ENCODE measurements around the gene DNAJC17. TPM values are rescaled to one million over a fixed set of nuclear protein-coding genes. Genes with fewer than 3 reads are reported as not detected.

The DNAJC17 gene
- total RNA-seq, 4 donors from 2014 or later: 23.9 to 61.5 (median 36.3) TPM

GRCh38 chr15:40853241-40853890 is 46.1 kb upstream of the DNAJC17 start:
- Histone ChIP-seq H3K4me3 (no peak overlapping the region), H3K9me3 (no peaks in the 10 kb centered on the region), H3K27ac (no peak overlapping the region), H3K36me3 (no peaks in the 10 kb centered on the region), H3K27me3 (no peaks in the 10 kb centered on the region), H3K4me1 (peaks cover 0 to 6% (median 0%) of the 10 kb centered on the region in 4 donors)
- 88 to 89% methylated on average over 13 to 16 of the region's 16 CpGs for WGBS, 2 donors
- no peak for TF ChIP-seq EP300 (IDR thresholded peaks at IDR 0.05)
- TF ChIP-seq CTCF (IDR thresholded peaks at IDR 0.05): no peak
- DNase-seq (ENCODE audit: low spot score in 2 of 2): no peak

GRCh38 chr15:40852529-40852928 is 45.3 kb upstream of the DNAJC17 start:
- H3K4me3 ChIP-seq: no peak overlapping the region
- H3K9me3 ChIP-seq: no peaks in the 10 kb centered on the region
- H3K27ac ChIP-seq: no peak overlapping the region
- H3K4me1 ChIP-seq: peaks cover 0 to 1% (median 0%) of the 10 kb centered on the region in 4 donors
- WGBS, 2 donors: 82 to 85% methylated on average over 5 of the region's 5 CpGs
- H3K27me3 ChIP-seq: no peaks in the 10 kb centered on the region
- no peaks in the 10 kb centered on the region for H3K36me3 ChIP-seq
- TF ChIP-seq CTCF (IDR thresholded peaks at IDR 0.05) (no peak), EP300 (IDR thresholded peaks at IDR 0.05) (no peak)
- no peak for DNase-seq (ENCODE audit: low spot score in 2 of 2)

GRCh38 chr15:40850576-40851112 is 43.4 kb upstream of the DNAJC17 start:
- Histone ChIP-seq H3K27ac (no peak overlapping the region), H3K27me3 (peaks cover 0 to 6% of the 10 kb centered on the region in 2 donors), H3K4me3 (no peak overlapping the region), H3K4me1 (peaks cover 0 to 6% (median 0%) of the 10 kb centered on the region in 4 donors), H3K9me3 (no peaks in the 10 kb centered on the region), H3K36me3 (no peaks in the 10 kb centered on the region)
- TF ChIP-seq POLR2A (IDR thresholded peaks at IDR 0.05) (no peak), EP300 (IDR thresholded peaks at IDR 0.05) (no peak), CTCF (IDR thresholded peaks at IDR 0.05) (no peak)
- DNase-seq (ENCODE audit: low spot score in 2 of 2): no peak
- 81 to 88% methylated on average over 8 of the region's 8 CpGs for WGBS, 2 donors

- H3K9me3 ChIP-seq: no peaks in the 10 kb centered on the region
- 74 to 76% methylated on average over 7 of the region's 7 CpGs for WGBS, 2 donors
- H3K27me3 ChIP-seq: peaks cover 0 to 30% of the 10 kb centered on the region in 2 donors
- peaks cover 0 to 20% (median 11%) of the 10 kb centered on the region in 4 donors for H3K4me1 ChIP-seq
- H3K4me3 ChIP-seq: no peak overlapping the region
- no peaks in the 10 kb centered on the region for H3K36me3 ChIP-seq
- no peak for TF ChIP-seq CTCF (IDR thresholded peaks at IDR 0.05)
- TF ChIP-seq EP300 (IDR thresholded peaks at IDR 0.05): no peak
- TF ChIP-seq POLR2A (IDR thresholded peaks at IDR 0.05): no peak
- peak in 1 of 2 donors; percentile 43 for DNase-seq (ENCODE audit: low spot score in 2 of 2)
- H3K27ac ChIP-seq: peak overlapping the region in 1 of 4 donors; percentile 78
These were observed 40.1 kb upstream of the DNAJC17 start for GRCh38 chr15:40847223-40847961.

- H3K36me3 ChIP-seq: no peaks in the 10 kb centered on the region
- no peaks in the 10 kb centered on the region for H3K9me3 ChIP-seq
- peaks cover 0 to 20% (median 11%) of the 10 kb centered on the region in 4 donors for H3K4me1 ChIP-seq
- DNase-seq (ENCODE audit: low spot score in 2 of 2): no peak
- TF ChIP-seq EP300 (IDR thresholded peaks at IDR 0.05) (no peak), POLR2A (IDR thresholded peaks at IDR 0.05) (no peak), CTCF (IDR thresholded peaks at IDR 0.05) (no peak)
- H3K27ac ChIP-seq: peak overlapping the region in 2 of 4 donors; percentile 25 to 78
- H3K27me3 ChIP-seq: peaks cover 0 to 30% of the 10 kb centered on the region in 2 donors
- H3K4me3 ChIP-seq: no peak overlapping the region
These were observed 39.6 kb upstream of the DNAJC17 start for GRCh38 chr15:40846841-40847222.

Data from tibial nerve (tissue), 4 donors.